Stimulated activated CD4-positive, alpha-beta T cell treated with anti-CD3 and anti-CD28 coated beads, Interleukin-4, amount 100 ng/mL, for 4 hours (primary cell): ENCODE results near the gene TCF21.
"Not testable (repeated sequence)": the region's sequence is repeated elsewhere in the genome, so short reads cannot be mapped to it uniquely, and the experiment has no call there.

Experiments
- DNase-seq, 2 experiments: peaks; one replicate each; pipeline ENCODE4 v3.0.0-alpha.2; 2020

The TCF21 gene

GRCh38 chr6:133936352-133936751 lies 47.4 kb downstream of the TCF21 start:
- not testable (repeated sequence) for DNase-seq

GRCh38 chr6:133937909-133938308 lies 49.0 kb downstream of the TCF21 start:
- no peak for DNase-seq

GRCh38 chr6:133938533-133938932 lies 49.6 kb downstream of the TCF21 start:
- no peak for DNase-seq

GRCh38 chr6:133939778-133940667 lies 51.1 kb downstream of the TCF21 start:
- DNase-seq: no peak
